ENCODE data around the gene CEP152. TPM values are rescaled to one million over a fixed set of nuclear protein-coding genes. Genes with fewer than 3 reads are reported as not detected.

CEP152 gene, protein sequence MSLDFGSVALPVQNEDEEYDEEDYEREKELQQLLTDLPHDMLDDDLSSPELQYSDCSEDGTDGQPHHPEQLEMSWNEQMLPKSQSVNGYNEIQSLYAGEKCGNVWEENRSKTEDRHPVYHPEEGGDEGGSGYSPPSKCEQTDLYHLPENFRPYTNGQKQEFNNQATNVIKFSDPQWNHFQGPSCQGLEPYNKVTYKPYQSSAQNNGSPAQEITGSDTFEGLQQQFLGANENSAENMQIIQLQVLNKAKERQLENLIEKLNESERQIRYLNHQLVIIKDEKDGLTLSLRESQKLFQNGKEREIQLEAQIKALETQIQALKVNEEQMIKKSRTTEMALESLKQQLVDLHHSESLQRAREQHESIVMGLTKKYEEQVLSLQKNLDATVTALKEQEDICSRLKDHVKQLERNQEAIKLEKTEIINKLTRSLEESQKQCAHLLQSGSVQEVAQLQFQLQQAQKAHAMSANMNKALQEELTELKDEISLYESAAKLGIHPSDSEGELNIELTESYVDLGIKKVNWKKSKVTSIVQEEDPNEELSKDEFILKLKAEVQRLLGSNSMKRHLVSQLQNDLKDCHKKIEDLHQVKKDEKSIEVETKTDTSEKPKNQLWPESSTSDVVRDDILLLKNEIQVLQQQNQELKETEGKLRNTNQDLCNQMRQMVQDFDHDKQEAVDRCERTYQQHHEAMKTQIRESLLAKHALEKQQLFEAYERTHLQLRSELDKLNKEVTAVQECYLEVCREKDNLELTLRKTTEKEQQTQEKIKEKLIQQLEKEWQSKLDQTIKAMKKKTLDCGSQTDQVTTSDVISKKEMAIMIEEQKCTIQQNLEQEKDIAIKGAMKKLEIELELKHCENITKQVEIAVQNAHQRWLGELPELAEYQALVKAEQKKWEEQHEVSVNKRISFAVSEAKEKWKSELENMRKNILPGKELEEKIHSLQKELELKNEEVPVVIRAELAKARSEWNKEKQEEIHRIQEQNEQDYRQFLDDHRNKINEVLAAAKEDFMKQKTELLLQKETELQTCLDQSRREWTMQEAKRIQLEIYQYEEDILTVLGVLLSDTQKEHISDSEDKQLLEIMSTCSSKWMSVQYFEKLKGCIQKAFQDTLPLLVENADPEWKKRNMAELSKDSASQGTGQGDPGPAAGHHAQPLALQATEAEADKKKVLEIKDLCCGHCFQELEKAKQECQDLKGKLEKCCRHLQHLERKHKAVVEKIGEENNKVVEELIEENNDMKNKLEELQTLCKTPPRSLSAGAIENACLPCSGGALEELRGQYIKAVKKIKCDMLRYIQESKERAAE (N-terminal part only)
- total RNA-seq (2021; ENCODE audit: unreplicated experiment) (13.9 TPM), Bru-seq, nascent RNA (percentile 82 among the genes with signal in this experiment), BruChase-seq, experiment 1, labeled RNA remaining after a 2-hour chase (percentile 73 among the genes with signal in this experiment), BruChase-seq, experiment 2, labeled RNA remaining after a 6-hour chase (percentile 64 among the genes with signal in this experiment)
- 2.2 TPM for polyA plus RNA-seq (2012; ENCODE audit: insufficient read length)
- long read RNA-seq, full-length matches to known transcripts, result 5 of 23 reads
- long read RNA-seq, partial matches to known transcripts, result 13 of 23 reads
- long read RNA-seq, other reads (novel, unspliced or antisense), result 5 of 23 reads

DNA sequence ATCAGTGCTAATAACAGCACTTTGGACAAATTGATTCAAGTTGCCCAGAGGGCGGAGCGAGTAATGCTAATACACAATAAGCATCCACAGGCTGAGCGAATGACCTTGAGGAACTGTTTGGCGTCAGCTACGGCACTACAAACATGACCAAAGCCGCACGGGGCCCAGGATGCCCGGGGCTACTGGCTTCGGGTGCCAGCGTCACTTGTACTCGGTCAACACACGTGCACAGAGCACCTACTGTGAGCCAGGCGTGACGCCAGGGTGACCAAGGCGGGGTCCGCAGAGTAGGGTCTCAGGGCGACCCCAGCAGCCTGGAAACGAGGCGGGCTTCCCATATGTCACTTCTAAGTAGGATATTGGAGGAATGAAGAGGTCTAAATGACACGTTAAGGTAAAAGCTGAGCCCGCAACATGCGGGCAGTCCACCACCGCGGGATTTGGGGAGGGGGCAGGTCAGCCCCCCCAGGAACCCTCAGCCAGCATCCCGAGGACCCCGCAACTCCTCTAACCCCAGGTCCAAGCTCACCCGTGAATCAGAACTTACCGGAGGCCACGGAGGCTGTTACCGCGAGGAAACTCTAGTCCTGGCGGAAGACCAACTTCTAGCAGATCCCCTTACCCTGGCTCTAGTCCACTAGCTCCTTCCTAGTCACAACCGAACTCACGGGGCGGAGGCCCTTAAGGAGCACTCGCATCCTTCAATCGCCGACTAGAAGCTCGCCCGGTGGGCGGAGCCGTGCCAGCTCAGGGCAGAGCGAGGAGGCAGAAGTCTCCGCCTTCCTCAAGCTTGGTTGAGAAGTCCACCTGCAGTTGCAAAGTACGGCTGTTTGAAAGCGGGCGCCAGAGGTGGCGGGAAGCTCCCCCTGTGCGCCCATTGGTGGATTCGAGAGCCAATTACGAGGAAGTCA is at the start of gene CEP152:
Gene CEP152 (minus strand): TSS at position 656 of the 911 bp plus-strand sequence. CDS start 5,420 bp downstream, outside the sequence.
- peak within 1 kb of the TSS; percentile 97 to 100 for H3K4me3 ChIP-seq (ENCODE audit: low read depth in 2 of 2, low read length in 2 of 2)
- no peaks in the 10 kb centered on the region; the same call in 1 of the 2 replicates for H3K27me3 ChIP-seq (ENCODE audit: control insufficient read depth, insufficient read depth, low read length)
- intact Hi-C loops (cut with micrococcal nuclease; ENCODE audit: unreplicated experiment), result no loop called here
- DNase-seq (ENCODE audit: low read depth, low spot score) (peak; percentile 99), ATAC-seq (peak; percentile 99)
- no peaks in the 10 kb centered on the region for H3K9me3 ChIP-seq (ENCODE audit: control insufficient read depth, insufficient read depth, low read depth, low read length)
- TSS peak; percentile 72 for BruUV-seq (replicated peaks)
- H3K27ac ChIP-seq (ENCODE audit: low read length), result peak within 1 kb of the TSS; percentile 92
- 0 out of 2 replicates have a peak, but pooled peaks have one; percentile 1 for TF ChIP-seq TCF7L2 (IDR thresholded peaks at IDR 0.05; ENCODE audit: low read depth, low read length)
- peak; percentile 71 for TF ChIP-seq POLR2AphosphoS5 (IDR thresholded peaks at IDR 0.05; ENCODE audit: low read depth, low read length)
- TF ChIP-seq, protein P1, sequence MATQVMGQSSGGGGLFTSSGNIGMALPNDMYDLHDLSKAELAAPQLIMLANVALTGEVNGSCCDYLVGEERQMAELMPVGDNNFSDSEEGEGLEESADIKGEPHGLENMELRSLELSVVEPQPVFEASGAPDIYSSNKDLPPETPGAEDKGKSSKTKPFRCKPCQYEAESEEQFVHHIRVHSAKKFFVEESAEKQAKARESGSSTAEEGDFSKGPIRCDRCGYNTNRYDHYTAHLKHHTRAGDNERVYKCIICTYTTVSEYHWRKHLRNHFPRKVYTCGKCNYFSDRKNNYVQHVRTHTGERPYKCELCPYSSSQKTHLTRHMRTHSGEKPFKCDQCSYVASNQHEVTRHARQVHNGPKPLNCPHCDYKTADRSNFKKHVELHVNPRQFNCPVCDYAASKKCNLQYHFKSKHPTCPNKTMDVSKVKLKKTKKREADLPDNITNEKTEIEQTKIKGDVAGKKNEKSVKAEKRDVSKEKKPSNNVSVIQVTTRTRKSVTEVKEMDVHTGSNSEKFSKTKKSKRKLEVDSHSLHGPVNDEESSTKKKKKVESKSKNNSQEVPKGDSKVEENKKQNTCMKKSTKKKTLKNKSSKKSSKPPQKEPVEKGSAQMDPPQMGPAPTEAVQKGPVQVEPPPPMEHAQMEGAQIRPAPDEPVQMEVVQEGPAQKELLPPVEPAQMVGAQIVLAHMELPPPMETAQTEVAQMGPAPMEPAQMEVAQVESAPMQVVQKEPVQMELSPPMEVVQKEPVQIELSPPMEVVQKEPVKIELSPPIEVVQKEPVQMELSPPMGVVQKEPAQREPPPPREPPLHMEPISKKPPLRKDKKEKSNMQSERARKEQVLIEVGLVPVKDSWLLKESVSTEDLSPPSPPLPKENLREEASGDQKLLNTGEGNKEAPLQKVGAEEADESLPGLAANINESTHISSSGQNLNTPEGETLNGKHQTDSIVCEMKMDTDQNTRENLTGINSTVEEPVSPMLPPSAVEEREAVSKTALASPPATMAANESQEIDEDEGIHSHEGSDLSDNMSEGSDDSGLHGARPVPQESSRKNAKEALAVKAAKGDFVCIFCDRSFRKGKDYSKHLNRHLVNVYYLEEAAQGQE (IDR thresholded peaks at IDR 0.05; ENCODE audit: insufficient read depth in 1 of 2, low read depth in 2 of 2, low read length in 1 of 2), result no peak
- TF ChIP-seq SIN3A (IDR thresholded peaks at IDR 0.05; ENCODE audit: borderline replicate concordance, insufficient read depth, low read depth, low read length), result 0 out of 2 replicates have a peak, but pooled peaks have one; percentile 27
- POLR2A ChIA-PET, result interaction anchor here (0.5 to 0.6 kb wide), 2 partner anchors 42 to 109 kb away, joined by 4 read pairs; no protein-coding TSS in a partner anchor
- CTCF ChIA-PET, result no interaction called here
- H3K36me3 ChIP-seq (ENCODE audit: control insufficient read depth, insufficient read depth, low read length), result no peaks in the 10 kb centered on the region
- in situ Hi-C loops (cut with HindIII; ENCODE audit: low pct_unique_long_range_greater_than_20kb, low sequenced_read_pairs), result no loop called here
- H3K4me1 ChIP-seq (ENCODE audit: control insufficient read depth, insufficient read depth, low read length), result peaks cover 16% of the 10 kb centered on the region

DNA sequence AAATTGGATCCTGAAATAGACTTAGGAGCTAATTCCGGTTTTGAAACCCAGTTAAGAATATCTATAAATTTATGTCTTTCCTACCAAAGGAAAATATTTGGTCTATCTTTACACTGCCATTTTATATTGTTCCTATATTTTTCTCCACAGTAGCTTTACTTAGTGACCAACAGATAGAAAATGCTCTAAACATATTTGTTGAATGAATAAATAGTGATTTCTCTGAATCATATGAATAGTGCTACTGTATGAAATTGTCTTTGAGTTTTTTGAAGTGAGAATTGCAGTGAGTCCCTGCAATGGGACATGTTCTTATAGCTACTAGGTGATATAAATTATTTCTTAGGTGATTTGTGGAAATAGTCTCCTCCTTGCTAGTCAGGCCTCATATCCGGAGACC is 48.6 kb upstream of the CEP152 start:
- ChIA-PET CTCF (no interaction called here), POLR2A (no interaction called here)
- Histone ChIP-seq H3K36me3 (ENCODE audit: control insufficient read depth, insufficient read depth, low read length) (no peaks in the 10 kb centered on the region), H3K27ac (ENCODE audit: low read length) (no peak overlapping the region), H3K27me3 (ENCODE audit: control insufficient read depth, insufficient read depth, low read length) (no peaks in the 10 kb centered on the region), H3K4me1 (ENCODE audit: control insufficient read depth, insufficient read depth, low read length) (peaks cover 4% of the 10 kb centered on the region; the same call in 1 of the 2 replicates), H3K4me3 (ENCODE audit: low read depth in 2 of 2, low read length in 2 of 2) (no peak overlapping the region), H3K9me3 (ENCODE audit: control insufficient read depth, insufficient read depth, low read depth, low read length) (no peaks in the 10 kb centered on the region)
- intact Hi-C loops (cut with micrococcal nuclease; ENCODE audit: unreplicated experiment), result no loop called here
- BruUV-seq (replicated peaks), result no TSS peak
- in situ Hi-C loops (cut with HindIII; ENCODE audit: low pct_unique_long_range_greater_than_20kb, low sequenced_read_pairs), result no loop called here
- DNase-seq (ENCODE audit: low read depth, low spot score) (no peak), ATAC-seq (no peak)
- TF ChIP-seq, protein P2, sequence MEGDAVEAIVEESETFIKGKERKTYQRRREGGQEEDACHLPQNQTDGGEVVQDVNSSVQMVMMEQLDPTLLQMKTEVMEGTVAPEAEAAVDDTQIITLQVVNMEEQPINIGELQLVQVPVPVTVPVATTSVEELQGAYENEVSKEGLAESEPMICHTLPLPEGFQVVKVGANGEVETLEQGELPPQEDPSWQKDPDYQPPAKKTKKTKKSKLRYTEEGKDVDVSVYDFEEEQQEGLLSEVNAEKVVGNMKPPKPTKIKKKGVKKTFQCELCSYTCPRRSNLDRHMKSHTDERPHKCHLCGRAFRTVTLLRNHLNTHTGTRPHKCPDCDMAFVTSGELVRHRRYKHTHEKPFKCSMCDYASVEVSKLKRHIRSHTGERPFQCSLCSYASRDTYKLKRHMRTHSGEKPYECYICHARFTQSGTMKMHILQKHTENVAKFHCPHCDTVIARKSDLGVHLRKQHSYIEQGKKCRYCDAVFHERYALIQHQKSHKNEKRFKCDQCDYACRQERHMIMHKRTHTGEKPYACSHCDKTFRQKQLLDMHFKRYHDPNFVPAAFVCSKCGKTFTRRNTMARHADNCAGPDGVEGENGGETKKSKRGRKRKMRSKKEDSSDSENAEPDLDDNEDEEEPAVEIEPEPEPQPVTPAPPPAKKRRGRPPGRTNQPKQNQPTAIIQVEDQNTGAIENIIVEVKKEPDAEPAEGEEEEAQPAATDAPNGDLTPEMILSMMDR (IDR thresholded peaks at IDR 0.05), result no peak
- TF ChIP-seq SIN3A (IDR thresholded peaks at IDR 0.05; ENCODE audit: borderline replicate concordance, insufficient read depth, low read depth, low read length) (no peak), POLR2AphosphoS5 (IDR thresholded peaks at IDR 0.05; ENCODE audit: low read depth, low read length) (no peak), TCF7L2 (IDR thresholded peaks at IDR 0.05; ENCODE audit: low read depth, low read length) (no peak)
- TF ChIP-seq, protein P1 (IDR thresholded peaks at IDR 0.05; ENCODE audit: insufficient read depth in 1 of 2, low read depth in 2 of 2, low read length in 1 of 2), result no peak
